HepG2 (cell line): ENCODE data around the gene FIGLA. TPM values are rescaled to one million over a fixed set of nuclear protein-coding genes. Genes with fewer than 3 reads are reported as not detected.

Experiments used
- ATAC-seq: fragments of 200-7000 bp; cut with Tn5 transposase; 3 replicates; pipeline ENCODE4 v1.9.1; 2020; ENCODE audit warnings: mild to moderate bottlenecking, moderate library complexity
- BruUV-seq: library from RNA; stranded (reverse); fragments of 400-500 nt; replicated peaks from 2 replicates; lab custom pipeline; 2021; lab: Mats Ljungman, UMichigan
- CTCF ChIA-PET: fragments of 300-600 bp; formaldehyde crosslinking; extraction: SDS; loops from one replicate; lab custom pipeline; 2021; ENCODE audit warnings: low total read pairs, inconsistent platforms, low intra/inter-chr PET ratio; lab: Yijun Ruan, JAX
- POLR2A ChIA-PET: fragments of 350-600 bp; sonication (Branson Sonifier 250); formaldehyde crosslinking; loops from one replicate; lab custom pipeline; 2020; ENCODE audit warnings: antibody characterized with exemption, inconsistent platforms; lab: Yijun Ruan, JAX
- DNase-seq: peaks from one replicate; pipeline ENCODE4 v3.0.0-alpha.2; 2015; ENCODE audit warnings: low spot score
- FAIRE-seq: peaks from 3 replicates; lab custom pipeline; 2011; peaks lifted over from hg19 to GRCh38; lab: Jason Lieb, UNC
- H2AFZ ChIP-seq: one replicate; pipeline ENCODE4 v1.6.1; 2011; ENCODE audit warnings: low read length, inconsistent platforms
- H3K27ac ChIP-seq: fragments of 300-600 bp; 3 replicates; pipeline ENCODE4 v1.8.0; 2011; ENCODE audit warnings: mixed run types, mild to moderate bottlenecking, mixed read lengths, low read length, inconsistent platforms; ENCODE audit not compliant: insufficient read depth; ENCODE audit errors: extremely low read length
- H3K27me3 ChIP-seq, 2 experiments: fragments of 200-600 bp in 1 of 2; 2 replicates in 1 of 2; 3 replicates in 1 of 2; pipeline versions ENCODE4 v1.6.0 to v1.8.0; 2011; ENCODE audit warnings: low read length in 2 of 2, mild to moderate bottlenecking in 2 of 2, moderate library complexity in 2 of 2, inconsistent platforms in 1 of 2; ENCODE audit not compliant: insufficient read depth in 2 of 2, control insufficient read depth in 1 of 2
- H3K36me3 ChIP-seq, 2 experiments: fragments of 200-600 bp in 1 of 2; replicated peaks in 1 of 2; 2 replicates in 1 of 2; 3 replicates in 1 of 2; pipeline versions ENCODE4 v1.5.1 to v1.8.0; 2011; ENCODE audit warnings: low read length in 2 of 2, inconsistent platforms in 1 of 2; ENCODE audit not compliant: insufficient read depth in 2 of 2, control insufficient read depth in 1 of 2
- H3K4me1 ChIP-seq: 2 replicates; pipeline ENCODE4 v1.5.1; 2012; ENCODE audit warnings: low read length, inconsistent platforms; ENCODE audit not compliant: insufficient read depth
- H3K4me2 ChIP-seq: 2 replicates; pipeline ENCODE4 v1.6.0; 2011; ENCODE audit warnings: low read depth, low read length, inconsistent platforms
- H3K4me3 ChIP-seq, 3 experiments: fragments of 200-600 bp in 1 of 3; sonication (generic), shearing (Covaris generic) in 1 of 3; replicated peaks in 1 of 3; 2 replicates each; pipeline ENCODE4 v1.5.1; 2011 to 2016; ENCODE audit warnings: low read length in 3 of 3, inconsistent platforms in 2 of 3, low read depth in 2 of 3, mild to moderate bottlenecking in 2 of 3, control low read depth in 1 of 3, mixed read lengths in 1 of 3; ENCODE audit not compliant: insufficient read depth in 1 of 3
- H3K79me2 ChIP-seq: one replicate; pipeline ENCODE4 v1.6.1; 2011; ENCODE audit warnings: low read length, inconsistent platforms; ENCODE audit not compliant: insufficient read depth
- H3K9ac ChIP-seq: 2 replicates; pipeline ENCODE4 v1.6.0; 2011; ENCODE audit warnings: mild to moderate bottlenecking, low read depth, low read length, inconsistent platforms; ENCODE audit not compliant: insufficient read depth
- H3K9me3 ChIP-seq: 2 replicates; pipeline ENCODE4 v1.5.1; 2012; ENCODE audit warnings: mild to moderate bottlenecking, low read length
- H4K20me1 ChIP-seq: 2 replicates; pipeline ENCODE4 v1.6.0; 2011; ENCODE audit warnings: inconsistent platforms, mild to moderate bottlenecking, low read length, moderate library complexity; ENCODE audit not compliant: insufficient read depth
- E2F2 ChIP-seq: sonication (generic); formaldehyde crosslinking; IDR thresholded peaks from 2 replicates; pipeline ENCODE4 v1.4.0; 2020; ENCODE audit warnings: missing genetic modification reagents, borderline replicate concordance
- ELF3 ChIP-seq: IDR thresholded peaks from 2 replicates; pipeline ENCODE4 v1.6.1; 2016; ENCODE audit warnings: missing genetic modification reagents, missing compliant biosample characterization
- GPBP1L1 ChIP-seq: sonication (generic); formaldehyde crosslinking; IDR thresholded peaks from 2 replicates; pipeline ENCODE4 v1.5.0; 2020; ENCODE audit warnings: mild to moderate bottlenecking, missing genetic modification reagents
- PLRG1 ChIP-seq: fragments of 450-650 bp; conservative IDR thresholded peaks from 2 replicates; pipeline ENCODE4 v1.6.1; 2016
- REXO4 ChIP-seq: sonication (generic); formaldehyde crosslinking; IDR thresholded peaks from 2 replicates; pipeline ENCODE4 v1.8.0; 2022; ENCODE audit warnings: missing genetic modification reagents, mild to moderate bottlenecking, borderline replicate concordance
- SNAPC5 ChIP-seq: sonication (generic); formaldehyde crosslinking; IDR thresholded peaks from 2 replicates; pipeline ENCODE4 v1.8.1; 2023; ENCODE audit warnings: mild to moderate bottlenecking, missing genetic modification reagents, borderline replicate concordance
- SNRNP70 ChIP-seq: fragments of 200-400 bp; formaldehyde crosslinking; IDR thresholded peaks from 2 replicates; pipeline ENCODE4 v1.6.1; 2017; ENCODE audit warnings: mild to moderate bottlenecking, low read depth, low read length, moderate library complexity
- ZNF33A ChIP-seq: sonication (generic); formaldehyde crosslinking; IDR thresholded peaks from 2 replicates; pipeline ENCODE4 v1.5.1; 2020; ENCODE audit warnings: missing genetic modification reagents, mild to moderate bottlenecking, moderate library complexity, borderline replicate concordance
- ZNF558 ChIP-seq: sonication (generic); formaldehyde crosslinking; IDR thresholded peaks from 2 replicates; pipeline ENCODE4 v1.9.0; 2022; ENCODE audit warnings: mild to moderate bottlenecking, missing genetic modification reagents, borderline replicate concordance
- ZNF597 ChIP-seq: sonication (generic); formaldehyde crosslinking; IDR thresholded peaks from 2 replicates; pipeline ENCODE4 v1.5.0; 2020; ENCODE audit warnings: missing genetic modification reagents
- ZNF614 ChIP-seq: IDR thresholded peaks from 2 replicates; pipeline ENCODE4 v1.6.1; 2018; ENCODE audit warnings: missing biosample characterization, missing genetic modification reagents, inconsistent platforms, borderline replicate concordance
- ZNF629 ChIP-seq: sonication (generic); formaldehyde crosslinking; conservative IDR thresholded peaks from 2 replicates; pipeline ENCODE4 v1.5.0; 2020; ENCODE audit warnings: missing genetic modification reagents
- ZNF766 ChIP-seq: sonication (generic); formaldehyde crosslinking; IDR thresholded peaks from 2 replicates; pipeline ENCODE4 v1.5.0; 2020; ENCODE audit warnings: missing genetic modification reagents, borderline replicate concordance
- WGBS: methylation state at CpG from one replicate; pipeline ENCODE4 v1.1.6; 2017; ENCODE audit warnings: low lambda C conversion rate; 5-methylcytosine and 5-hydroxymethylcytosine counted together
- in situ Hi-C: cut with HindIII; loops from 2 replicates; pipeline ENCODE4 v1.10.0; 2017; ENCODE audit warnings: low pct_unique_long_range_greater_than_20kb; ENCODE audit not compliant: extremely low pct_ligation_motif_present
- intact Hi-C: fragments of 100-400 bp; cut with micrococcal nuclease; formaldehyde crosslinking; loops from one replicate; pipeline ENCODE4 v1.10.0; 2022; ENCODE audit not compliant: unreplicated experiment
- polyA plus RNA-seq, 8 experiments: library from polyadenylated mRNA; depleted of rRNA in 3 of 8; stranded (reverse) in 7 of 8; unstranded in 1 of 8; fragments of >200 nt; fragmentation: Illumina TruSeq in 4 of 8; extraction: Trizol in 4 of 8; gene quantifications; 2 replicates each; pipeline versions ENCODE4 v1.2.1 to v1.2.3, GENCODE V29; 2011 to 2016; ENCODE audit warnings: low read depth in 4 of 8, missing spikeins in 1 of 8, mixed read lengths in 1 of 8; ENCODE audit not compliant: insufficient read depth in 1 of 8
- total RNA-seq, 5 experiments: library from RNA; depleted of rRNA; stranded (reverse); fragments of >200 nt; fragmentation: Illumina TruSeq; extraction: Trizol; gene quantifications; 2 replicates each; pipeline ENCODE4 v1.2.3, GENCODE V29; 2016; ENCODE audit warnings: low read depth in 1 of 5

The FIGLA gene
- total and polyA plus RNA-seq, 2 of the 13 experiments (the other 11 are each of a cell fraction or from before 2014, with no cell fraction given), result not detected

GRCh38 chr2:70784320-70784719 is 6.1 kb downstream of the FIGLA start:
- intact Hi-C loops, result no loop called here
- H3K9me3 ChIP-seq, result no peaks in the 10 kb centered on the region
- no peak for DNase-seq
- FAIRE-seq, result no peak
- H3K79me2 ChIP-seq, result no peaks in the 10 kb centered on the region
- POLR2A ChIA-PET, result no interaction called here
- no TSS peak for BruUV-seq
- H3K4me3 ChIP-seq, result no peak overlapping the region
- ATAC-seq, result no peak
- no peak overlapping the region for H3K9ac ChIP-seq
- H3K27me3 ChIP-seq, result peaks cover 0 to 8% of the 10 kb centered on the region in 2 experiments; a peak in 1 of 5 replicates
- no peak overlapping the region for H2AFZ ChIP-seq
- WGBS, result 54% methylated on average over 2 of the region's 2 CpGs
- no peak for TF ChIP-seq ZNF558 (CRISPR knock-in tag)
- TF ChIP-seq ZNF629 (CRISPR knock-in tag), result peak; percentile 85
- CTCF ChIA-PET, result interaction anchor here (1.7 kb wide), 1 partner anchor 129 kb away, joined by 10 read pairs; no protein-coding TSS in a partner anchor
- in situ Hi-C loops, result no loop called here
- no peaks in the 10 kb centered on the region for H4K20me1 ChIP-seq
- H3K27ac ChIP-seq, result no peak overlapping the region
- no peak overlapping the region for H3K4me2 ChIP-seq
- H3K36me3 ChIP-seq, result no peaks in the 10 kb centered on the region
- H3K4me1 ChIP-seq, result peaks cover 1% of the 10 kb centered on the region; the same call in 1 of the 2 replicates

GRCh38 chr2:70779911-70780545 is 10.4 kb downstream of the FIGLA start:
- H3K4me2 ChIP-seq, result no peak overlapping the region
- ChIA-PET POLR2A (no interaction called here), CTCF (no interaction called here)
- BruUV-seq, result no TSS peak
- peaks cover 0 to 12% of the 10 kb centered on the region in 2 experiments; a peak in 2 of 5 replicates for H3K27me3 ChIP-seq
- no peak for FAIRE-seq
- no peak overlapping the region for H3K9ac ChIP-seq
- in situ Hi-C loops, result no loop called here
- no peak for DNase-seq
- H3K36me3 ChIP-seq, result no peaks in the 10 kb centered on the region
- no peaks in the 10 kb centered on the region for H4K20me1 ChIP-seq
- intact Hi-C loops, result no loop called here
- H3K4me3 ChIP-seq, result no peak overlapping the region
- H3K27ac ChIP-seq, result no peak overlapping the region
- 22% methylated on average over 8 of the region's 8 CpGs for WGBS
- H2AFZ ChIP-seq, result no peak overlapping the region
- no peaks in the 10 kb centered on the region for H3K4me1 ChIP-seq
- no peak for ATAC-seq
- no peaks in the 10 kb centered on the region for H3K9me3 ChIP-seq
- no peaks in the 10 kb centered on the region for H3K79me2 ChIP-seq
- TF ChIP-seq ZNF33A (CRISPR knock-in tag) (no peak), ELF3 (CRISPR knock-in tag) (no peak), ZNF597 (CRISPR knock-in tag) (no peak), REXO4 (CRISPR knock-in tag) (no peak), GPBP1L1 (CRISPR knock-in tag) (no peak), ZNF766 (no peak), SNRNP70 (no peak), ZNF614 (CRISPR knock-in tag) (no peak), SNAPC5 (no peak), PLRG1 (no peak), E2F2 (no peak)
